ENCODE results near the gene RABGAP1L.

RABGAP1L gene

GRCh38 chr1:174654560-174654959 lies 495.2 kb downstream of the RABGAP1L start (continued):
- TF ChIP-seq ZNF184 (tag by site-specific recombination; IDR thresholded peaks at IDR 0.05) (no peak), ZNF354C (tag by site-specific recombination; IDR thresholded peaks at IDR 0.05; ENCODE audit: borderline replicate concordance, low read depth) (no peak), ZNF510 (tag by site-specific recombination; IDR thresholded peaks at IDR 0.05; ENCODE audit: insufficient replicate concordance) (no peak), ZNF544 (tag by site-specific recombination; IDR thresholded peaks at IDR 0.05) (no peak), TCF7L2 (IDR thresholded peaks at IDR 0.05; ENCODE audit: borderline replicate concordance, low read depth, low read length) (no peak), ZNF433 (tag by site-specific recombination; IDR thresholded peaks at IDR 0.05; ENCODE audit: low read depth) (no peak), ZNF280D (tag by site-specific recombination; IDR thresholded peaks at IDR 0.05) (no peak), ZNF654 (tag by site-specific recombination; IDR thresholded peaks at IDR 0.05; ENCODE audit: low read depth) (no peak), SCRT2 (tag by site-specific recombination; IDR thresholded peaks at IDR 0.05) (no peak), ZNF157 (tag by site-specific recombination; IDR thresholded peaks at IDR 0.05) (no peak)

GRCh38 chr1:174656409-174657059 lies 497.2 kb downstream of the RABGAP1L start:
- Histone ChIP-seq H3K4me1 (ENCODE audit: control insufficient read depth, insufficient read depth, low read length) (no peaks in the 10 kb centered on the region), H3K27ac (ENCODE audit: extremely low read depth, low read depth, low read length) (no peak overlapping the region), H3K4me3 (ENCODE audit: low read depth, low read length) (no peak overlapping the region), H3K9me3 (ENCODE audit: control insufficient read depth, insufficient read depth, low read depth, low read length) (no peaks in the 10 kb centered on the region), H3K36me3 (ENCODE audit: control insufficient read depth in 2 of 2, insufficient read depth in 1 of 2, low read length in 2 of 2) (no peaks in the 10 kb centered on the region)
- TF ChIP-seq ZBTB10 (tag by site-specific recombination; IDR thresholded peaks at IDR 0.05) (no peak), ZBTB7A (tag by site-specific recombination; IDR thresholded peaks at IDR 0.05; ENCODE audit: low read depth) (no peak), TCF7L2 (IDR thresholded peaks at IDR 0.05; ENCODE audit: borderline replicate concordance, low read depth, low read length) (no peak), ZNF362 (tag by site-specific recombination; IDR thresholded peaks at IDR 0.05) (no peak)
- ChIA-PET POLR2A (no interaction called here), CTCF (no interaction called here)

GRCh38 chr1:174657411-174657810 lies 498.1 kb downstream of the RABGAP1L start:
- ChIA-PET CTCF (no interaction called here), POLR2A (no interaction called here)
- Histone ChIP-seq H3K4me3 (ENCODE audit: low read depth, low read length) (no peak overlapping the region), H3K36me3 (ENCODE audit: control insufficient read depth in 2 of 2, insufficient read depth in 1 of 2, low read length in 2 of 2) (no peaks in the 10 kb centered on the region), H3K9me3 (ENCODE audit: control insufficient read depth, insufficient read depth, low read depth, low read length) (no peaks in the 10 kb centered on the region), H3K27ac (ENCODE audit: extremely low read depth, low read depth, low read length) (no peak overlapping the region), H3K4me1 (ENCODE audit: control insufficient read depth, insufficient read depth, low read length) (no peaks in the 10 kb centered on the region)
- TF ChIP-seq GFI1B (tag by site-specific recombination; IDR thresholded peaks at IDR 0.05) (no peak), YY2 (tag by site-specific recombination; IDR thresholded peaks at IDR 0.05) (no peak), ZBTB21 (tag by site-specific recombination; IDR thresholded peaks at IDR 0.05) (no peak), ZFP3 (tag by site-specific recombination; IDR thresholded peaks at IDR 0.05; ENCODE audit: low read depth) (no peak), ZNF654 (tag by site-specific recombination; IDR thresholded peaks at IDR 0.05; ENCODE audit: low read depth) (no peak), ZNF114 (tag by site-specific recombination; IDR thresholded peaks at IDR 0.05) (no peak), ZBTB49 (tag by site-specific recombination; IDR thresholded peaks at IDR 0.05; ENCODE audit: low read depth) (no peak), PRDM6 (tag by site-specific recombination; IDR thresholded peaks at IDR 0.05) (no peak), KLF17 (tag by site-specific recombination; IDR thresholded peaks at IDR 0.05) (no peak)

All from HEK293 (cell line).